ENCODE data around the gene HERC4. TPM values are rescaled to one million over a fixed set of nuclear protein-coding genes. Genes with fewer than 3 reads are reported as not detected.

The HERC4 gene
- total RNA-seq, 4 donors from 2014 or later, result 54.5 to 82.4 (median 67.5) TPM

- no peak for TF ChIP-seq POLR2A (IDR thresholded peaks at IDR 0.05)
- H3K4me3 ChIP-seq (replicated peaks in 1 of 3), result no peak overlapping the region
- intact Hi-C loops (cut with DNase I), result no loop called here
- no peaks in the 10 kb centered on the region for H3K4me1 ChIP-seq
- H3K27me3 ChIP-seq, result no peaks in the 10 kb centered on the region
- 86 to 92% methylated on average over 2 of the region's 2 CpGs for WGBS, 2 donors
- H3K9me3 ChIP-seq, result no peaks in the 10 kb centered on the region
- no peak overlapping the region for H3K27ac ChIP-seq
- no peaks in the 10 kb centered on the region for H3K36me3 ChIP-seq
- no peak for DNase-seq
These were observed 17.4 kb upstream of the HERC4 start for GRCh38 chr10:68092512-68092911.

- 78 to 83% methylated on average over 4 of the region's 4 CpGs for WGBS, 2 donors
- Histone ChIP-seq H3K36me3 (no peaks in the 10 kb centered on the region), H3K4me3 (replicated peaks in 1 of 3) (no peak overlapping the region), H3K4me1 (no peaks in the 10 kb centered on the region), H3K27ac (no peak overlapping the region), H3K9me3 (no peaks in the 10 kb centered on the region), H3K27me3 (no peaks in the 10 kb centered on the region)
- intact Hi-C loops (cut with DNase I), result no loop called here
- no peak for DNase-seq
- TF ChIP-seq POLR2A (IDR thresholded peaks at IDR 0.05) (no peak), CTCF (IDR thresholded peaks at IDR 0.05) (no peak)
These were observed 15.5 kb upstream of the HERC4 start for GRCh38 chr10:68090586-68090985.

- H3K9me3 ChIP-seq, result no peaks in the 10 kb centered on the region
- no peak for DNase-seq
- no peak overlapping the region for H3K27ac ChIP-seq
- no peaks in the 10 kb centered on the region for H3K36me3 ChIP-seq
- 56 to 75% methylated on average over 4 of the region's 4 CpGs for WGBS, 2 donors
- no peak overlapping the region for H3K4me3 ChIP-seq (replicated peaks in 1 of 3)
- H3K4me1 ChIP-seq, result no peaks in the 10 kb centered on the region
- intact Hi-C loops (cut with DNase I), result no loop called here
- TF ChIP-seq CTCF (IDR thresholded peaks at IDR 0.05), result no peak
- TF ChIP-seq POLR2A (IDR thresholded peaks at IDR 0.05), result no peak
- H3K27me3 ChIP-seq, result no peaks in the 10 kb centered on the region
These were observed 13.7 kb upstream of the HERC4 start for GRCh38 chr10:68088740-68089139.

GRCh38 chr10:68087685-68088401 lies 12.8 kb upstream of the HERC4 start:
- Histone ChIP-seq H3K4me3 (replicated peaks in 1 of 3) (no peak overlapping the region), H3K27ac (no peak overlapping the region), H3K36me3 (no peaks in the 10 kb centered on the region), H3K4me1 (no peaks in the 10 kb centered on the region), H3K27me3 (no peaks in the 10 kb centered on the region), H3K9me3 (no peaks in the 10 kb centered on the region)
- intact Hi-C loops (cut with DNase I), result no loop called here
- WGBS, 2 donors, result 39 to 54% methylated on average over 2 of the region's 2 CpGs
- TF ChIP-seq CTCF (IDR thresholded peaks at IDR 0.05) (no peak), POLR2A (IDR thresholded peaks at IDR 0.05) (no peak)
- DNase-seq, result no peak

- Histone ChIP-seq H3K27ac (no peak overlapping the region), H3K36me3 (no peaks in the 10 kb centered on the region), H3K9me3 (no peaks in the 10 kb centered on the region), H3K4me3 (replicated peaks in 1 of 3) (no peak overlapping the region), H3K27me3 (no peaks in the 10 kb centered on the region), H3K4me1 (no peaks in the 10 kb centered on the region)
- no peak for DNase-seq
- TF ChIP-seq CTCF (IDR thresholded peaks at IDR 0.05) (no peak), POLR2A (IDR thresholded peaks at IDR 0.05) (no peak)
- intact Hi-C loops (cut with DNase I), result no loop called here
- WGBS, 2 donors, result 92 to 93% methylated on average over 7 of the region's 7 CpGs
These were observed 12.0 kb upstream of the HERC4 start for GRCh38 chr10:68086910-68087684.
